Transverse colon (tissue), 4 donors: ENCODE measurements around the gene TLR9. TPM values are rescaled to one million over a fixed set of nuclear protein-coding genes. Genes with fewer than 3 reads are reported as not detected.

Experiments
- DNase-seq: peaks from one replicate; pipeline ENCODE4 v3.0.0-alpha.2; 2019
- H3K27ac ChIP-seq, 4 donors: fragments of 200-600 bp; sonication (generic); 2 replicates each; pipeline ENCODE4 v1.5.1; 2016 to 2018; ENCODE audit warnings: inconsistent platforms in 4 of 4
- H3K27me3 ChIP-seq: fragments of 200-600 bp; sonication (generic); 2 replicates; pipeline ENCODE4 v1.5.1; 2017; ENCODE audit warnings: inconsistent platforms
- H3K36me3 ChIP-seq, 4 donors: fragments of 200-600 bp; sonication (generic); 2 replicates each; pipeline ENCODE4 v1.5.1; 2017 to 2019; ENCODE audit warnings: inconsistent platforms in 4 of 4
- H3K4me1 ChIP-seq, 4 donors: fragments of 200-600 bp; sonication (generic); 2 replicates each; pipeline ENCODE4 v1.5.1; 2017 to 2020; ENCODE audit warnings: inconsistent platforms in 4 of 4
- H3K4me3 ChIP-seq, 4 donors: fragments of 200-600 bp; sonication (generic); 1 replicate in 1 of 4; 2 replicates in 3 of 4; pipeline versions ENCODE4 v1.5.1 to v1.6.1; 2017 to 2019; ENCODE audit warnings: inconsistent platforms in 4 of 4
- H3K9me3 ChIP-seq, 2 donors: fragments of 200-600 bp; sonication (generic); 2 replicates each; pipeline ENCODE4 v1.5.1; 2017 to 2019; ENCODE audit warnings: inconsistent platforms in 2 of 2
- CTCF ChIP-seq, 5 experiments: fragments of 200-600 bp in 3 of 5; fragments of 450-650 bp in 2 of 5; sonication (generic) in 3 of 5; IDR thresholded peaks; 1 replicate in 2 of 5; 2 replicates in 3 of 5; pipeline ENCODE4 v1.5.1; 2016 to 2017; ENCODE audit warnings: antibody characterized with exemption in 5 of 5, inconsistent platforms in 3 of 5, mild to moderate bottlenecking in 2 of 5, moderate library complexity in 1 of 5
- EP300 ChIP-seq: sonication (generic); formaldehyde crosslinking; IDR thresholded peaks from one replicate; pipeline ENCODE4 v1.6.1; 2017; ENCODE audit warnings: antibody characterized with exemption, low read depth
- POLR2A ChIP-seq: fragments of 450-650 bp; IDR thresholded peaks from one replicate; pipeline ENCODE4 v1.6.1; 2016; ENCODE audit warnings: antibody characterized with exemption, mild to moderate bottlenecking, moderate library complexity
- POLR2AphosphoS5 ChIP-seq, 3 donors: sonication (generic); formaldehyde crosslinking; IDR thresholded peaks; one replicate each; pipeline ENCODE4 v1.6.1; 2016; ENCODE audit warnings: antibody characterized with exemption in 3 of 3
- WGBS, 2 donors: methylation state at CpG; one replicate each; pipeline ENCODE4 v1.1.5; 2018; ENCODE audit warnings: low coverage in 1 of 2; 5-methylcytosine and 5-hydroxymethylcytosine counted together
- in situ Hi-C, 4 donors: fragments of 200-750 bp; cut with MboI; loops; one replicate each; pipeline versions ENCODE4 v1.15.0 to v1.15.1; 2017; ENCODE audit warnings: low sequenced_read_pairs in 3 of 4, low pct_ligation_motif_present in 1 of 4, low pct_unique_long_range_greater_than_20kb in 1 of 4
- intact Hi-C: fragments of 100-400 bp; cut with DNase I; formaldehyde crosslinking; loops from one replicate; pipeline ENCODE4 v1.15.1; 2023; ENCODE audit warnings: low total_unique reads
- total RNA-seq, 4 donors: library from RNA; depleted of rRNA; stranded (reverse); fragments of >200 nt; gene quantifications; one replicate each; pipeline ENCODE4 v1.1.0, GENCODE V29; 2016

TLR9 gene
- total RNA-seq, 4 donors from 2014 or later, result 0.16 TPM; not detected in 3

- peak; percentile 29 for DNase-seq
- WGBS, 2 donors, result 77% methylated on average over 17 of the region's 18 CpGs; no CpG with 5 or more reads in 1 of the 2 donors
- H3K4me1 ChIP-seq, result peaks cover 11 to 43% (median 17%) of the 10 kb centered on the region in 4 donors
- H3K4me3 ChIP-seq, result no peak overlapping the region
- no peaks in the 10 kb centered on the region for H3K36me3 ChIP-seq
- intact Hi-C loops (no loop called here), in situ Hi-C loops (no loop called here)
- TF ChIP-seq POLR2A (no peak), EP300 (no peak), CTCF (IDR thresholded peaks at IDR 0.05) (no peak)
- H3K27me3 ChIP-seq, result no peaks in the 10 kb centered on the region
- H3K9me3 ChIP-seq, result no peaks in the 10 kb centered on the region
- no peak overlapping the region for H3K27ac ChIP-seq
Measured at GRCh38 chr3:52193065-52193464, 32.4 kb downstream of the TLR9 start.

GRCh38 chr3:52191663-52192062 lies 33.8 kb downstream of the TLR9 start:
- TF ChIP-seq CTCF (IDR thresholded peaks at IDR 0.05), result no peak
- no peak for TF ChIP-seq POLR2A
- TF ChIP-seq POLR2AphosphoS5 (IDR thresholded peaks at IDR 0.05), result no peak
- TF ChIP-seq EP300, result no peak
- Histone ChIP-seq H3K9me3 (no peaks in the 10 kb centered on the region), H3K4me3 (no peak overlapping the region), H3K36me3 (no peaks in the 10 kb centered on the region), H3K27me3 (no peaks in the 10 kb centered on the region), H3K27ac (no peak overlapping the region), H3K4me1 (peaks cover under 1 to 32% (median 6%) of the 10 kb centered on the region in 4 donors)
- WGBS, 2 donors, result 89% methylated on average over 4 of the region's 4 CpGs; no CpG with 5 or more reads in 1 of the 2 donors
- intact Hi-C loops (no loop called here), in situ Hi-C loops (no loop called here)
- DNase-seq, result no peak

GRCh38 chr3:52190294-52191074 lies 35.0 kb downstream of the TLR9 start:
- intact Hi-C loops (no loop called here), in situ Hi-C loops (no loop called here)
- Histone ChIP-seq H3K4me3 (no peak overlapping the region), H3K27me3 (no peaks in the 10 kb centered on the region), H3K4me1 (peaks cover 0 to 20% (median 1%) of the 10 kb centered on the region in 4 donors), H3K9me3 (no peaks in the 10 kb centered on the region), H3K36me3 (no peaks in the 10 kb centered on the region), H3K27ac (peak overlapping the region; percentile 29 to 55 (median 38))
- WGBS, 2 donors, result 81% methylated on average over 9 of the region's 9 CpGs; no CpG with 5 or more reads in 1 of the 2 donors
- TF ChIP-seq POLR2AphosphoS5 (IDR thresholded peaks at IDR 0.05), result no peak
- no peak for TF ChIP-seq EP300
- no peak for TF ChIP-seq CTCF (IDR thresholded peaks at IDR 0.05)
- no peak for DNase-seq

- Histone ChIP-seq H3K27me3 (no peaks in the 10 kb centered on the region), H3K4me1 (peaks cover 0 to 5% (median 1%) of the 10 kb centered on the region in 4 donors), H3K36me3 (no peaks in the 10 kb centered on the region), H3K4me3 (no peak overlapping the region), H3K27ac (no peak overlapping the region), H3K9me3 (no peaks in the 10 kb centered on the region)
- WGBS, 2 donors, result 100% methylated on average over 1 of the region's 1 CpG; no CpG with 5 or more reads in 1 of the 2 donors
- DNase-seq, result no peak
- in situ Hi-C loops, result no loop called here
- no peak for TF ChIP-seq POLR2AphosphoS5 (IDR thresholded peaks at IDR 0.05)
- no peak for TF ChIP-seq CTCF (IDR thresholded peaks at IDR 0.05)
- no peak for TF ChIP-seq POLR2A
- TF ChIP-seq EP300, result no peak
- intact Hi-C loops, result no loop called here
Measured at GRCh38 chr3:52188556-52188955, 36.9 kb downstream of the TLR9 start.
